Measurements from ENCODE around the gene RALGAPA1.
"Not testable (repeated sequence)": the region's sequence is repeated elsewhere in the genome, so short reads cannot be mapped to it uniquely, and the experiment has no call there.

Gene RALGAPA1

DNA sequence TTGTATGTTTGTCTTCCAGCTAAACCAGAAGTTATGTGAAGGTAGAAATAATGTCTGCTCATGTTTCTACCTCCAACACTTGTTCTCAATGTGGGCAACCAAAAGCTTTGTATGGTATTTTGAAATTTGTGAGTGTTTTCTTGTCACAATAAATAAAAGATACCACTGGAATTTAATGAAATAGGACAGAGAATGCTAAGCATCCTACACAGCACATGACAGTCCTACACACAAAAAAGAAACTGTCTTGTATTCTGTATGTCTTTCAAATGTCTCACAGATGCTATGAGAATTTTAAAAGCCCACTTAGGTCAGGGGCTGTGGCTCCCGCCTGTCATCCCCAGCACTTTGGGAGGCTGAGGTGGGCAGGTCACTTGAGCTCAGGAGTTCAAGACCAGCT is 68.9 kb downstream of the RALGAPA1 start:
- Histone ChIP-seq H3K9me3 (ENCODE audit: insufficient read depth, low read depth, low read length) (no peaks in the 10 kb centered on the region), H3K4me3 (ENCODE audit: low read depth, low read length) (no peak overlapping the region), H4K8ac (ENCODE audit: low read depth, low read length) (no peak overlapping the region), H3K36me3 (ENCODE audit: control insufficient read depth in 1 of 2, insufficient read depth in 2 of 2, low read length in 2 of 2) (peaks cover 0 to 4% of the 10 kb centered on the region in 2 experiments), H3K79me2 (ENCODE audit: control insufficient read depth, insufficient read depth, low read length, poor library complexity) (no peaks in the 10 kb centered on the region), H2AFZ (ENCODE audit: insufficient read depth, low read length, poor library complexity) (no peak overlapping the region), H3K4ac (ENCODE audit: low read depth, low read length) (no peak overlapping the region), H3K79me1 (ENCODE audit: low read length) (no peaks in the 10 kb centered on the region), H4K12ac (ENCODE audit: low read depth, low read length) (no peak overlapping the region), H2BK5ac (ENCODE audit: low read depth, low read length, poor library complexity) (no peak overlapping the region), H2AK5ac (ENCODE audit: low read length) (no peak overlapping the region), H3K4me2 (ENCODE audit: low read length) (no peak overlapping the region), H4K91ac (ENCODE audit: low read depth, low read length) (no peak overlapping the region), H2BK120ac (ENCODE audit: insufficient read depth, low read length, poor library complexity) (no peak overlapping the region), H3K27me3 (ENCODE audit: insufficient read depth, low read length) (no peaks in the 10 kb centered on the region), H3K14ac (ENCODE audit: low read length) (no peak overlapping the region), H3K23ac (ENCODE audit: low read length) (no peak overlapping the region), H3K18ac (ENCODE audit: low read length) (no peak overlapping the region), H3K4me1 (ENCODE audit: control insufficient read depth in 1 of 2, insufficient read depth in 2 of 2, low read length in 2 of 2) (no peaks in the 10 kb centered on the region), H3K9ac (ENCODE audit: low read length) (no peak overlapping the region), H2BK12ac (ENCODE audit: low read length) (no peak overlapping the region), H3K27ac (ENCODE audit: low read depth, low read length) (no peak overlapping the region)
- no peak for DNase-seq
- WGBS (ENCODE audit: extremely low coverage, insufficient coverage, insufficient read length) = no CpG with 5 or more reads among the region's 1 CpG

DNA sequence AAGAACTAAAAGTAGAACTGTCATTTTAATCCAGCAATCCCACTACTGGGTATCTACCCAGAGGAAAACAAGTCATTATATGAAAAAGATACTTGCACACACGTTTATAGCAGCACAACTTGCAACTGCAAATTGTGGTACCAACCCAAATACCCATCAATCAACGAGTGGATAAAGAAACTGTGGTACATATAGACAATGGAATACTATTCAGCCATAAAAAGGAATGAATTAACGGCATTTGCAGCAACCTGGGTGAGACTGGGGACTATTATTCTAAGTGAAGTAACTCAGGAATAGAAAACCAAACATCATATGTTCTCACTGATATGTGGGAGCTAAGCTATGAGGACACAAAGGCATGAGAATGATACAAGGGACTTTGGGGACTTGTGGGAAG is 73.9 kb downstream of the RALGAPA1 start:
- not testable (repeated sequence) for H3K4ac ChIP-seq (ENCODE audit: low read depth, low read length); H2BK12ac ChIP-seq (ENCODE audit: low read length); H3K4me3 ChIP-seq (ENCODE audit: low read depth, low read length); H2BK5ac ChIP-seq (ENCODE audit: low read depth, low read length, poor library complexity); H4K12ac ChIP-seq (ENCODE audit: low read depth, low read length); DNase-seq; H3K18ac ChIP-seq (ENCODE audit: low read length); H3K4me2 ChIP-seq (ENCODE audit: low read length); H2BK120ac ChIP-seq (ENCODE audit: insufficient read depth, low read length, poor library complexity); H3K9ac ChIP-seq (ENCODE audit: low read length); H3K4me1 ChIP-seq (ENCODE audit: control insufficient read depth in 1 of 2, insufficient read depth in 2 of 2, low read length in 2 of 2); H2AK5ac ChIP-seq (ENCODE audit: low read length); H3K36me3 ChIP-seq (ENCODE audit: control insufficient read depth in 1 of 2, insufficient read depth in 2 of 2, low read length in 2 of 2); H4K8ac ChIP-seq (ENCODE audit: low read depth, low read length); H2AFZ ChIP-seq (ENCODE audit: insufficient read depth, low read length, poor library complexity); H3K27ac ChIP-seq (ENCODE audit: low read depth, low read length); H3K79me1 ChIP-seq (ENCODE audit: low read length); H3K14ac ChIP-seq (ENCODE audit: low read length); H3K79me2 ChIP-seq (ENCODE audit: control insufficient read depth, insufficient read depth, low read length, poor library complexity); H4K91ac ChIP-seq (ENCODE audit: low read depth, low read length); H3K23ac ChIP-seq (ENCODE audit: low read length); H3K9me3 ChIP-seq (ENCODE audit: insufficient read depth, low read depth, low read length); H3K27me3 ChIP-seq (ENCODE audit: insufficient read depth, low read length)
- no CpG with 5 or more reads among the region's 3 CpGs for WGBS (ENCODE audit: extremely low coverage, insufficient coverage, insufficient read length)

DNA sequence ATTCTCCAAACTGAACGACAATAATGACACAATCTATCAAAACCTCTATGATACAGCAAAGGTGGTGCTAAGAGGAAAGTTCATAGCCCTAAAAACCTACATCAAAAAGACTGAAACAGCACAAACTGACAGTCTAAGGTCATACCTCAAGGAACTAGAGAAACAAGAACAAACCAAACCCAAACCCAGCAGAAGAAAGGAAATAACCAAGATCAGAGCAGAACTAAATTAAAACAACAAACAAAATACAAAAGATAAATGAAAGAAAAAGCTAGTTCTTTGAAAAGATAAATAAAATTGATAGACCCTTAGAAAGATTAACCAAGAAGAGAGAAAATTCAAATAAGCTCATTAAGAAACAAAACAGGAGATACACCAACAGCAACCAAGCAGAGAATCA is 75.6 kb downstream of the RALGAPA1 start:
- H2AFZ ChIP-seq (ENCODE audit: insufficient read depth, low read length, poor library complexity); H3K9me3 ChIP-seq (ENCODE audit: insufficient read depth, low read depth, low read length); H2BK5ac ChIP-seq (ENCODE audit: low read depth, low read length, poor library complexity); H2BK120ac ChIP-seq (ENCODE audit: insufficient read depth, low read length, poor library complexity); H3K18ac ChIP-seq (ENCODE audit: low read length); H3K23ac ChIP-seq (ENCODE audit: low read length); H3K4me2 ChIP-seq (ENCODE audit: low read length); DNase-seq; H3K4me3 ChIP-seq (ENCODE audit: low read depth, low read length); H3K4me1 ChIP-seq (ENCODE audit: control insufficient read depth in 1 of 2, insufficient read depth in 2 of 2, low read length in 2 of 2); H4K91ac ChIP-seq (ENCODE audit: low read depth, low read length); H3K27ac ChIP-seq (ENCODE audit: low read depth, low read length); H3K36me3 ChIP-seq (ENCODE audit: control insufficient read depth in 1 of 2, insufficient read depth in 2 of 2, low read length in 2 of 2); H3K79me2 ChIP-seq (ENCODE audit: control insufficient read depth, insufficient read depth, low read length, poor library complexity); H3K79me1 ChIP-seq (ENCODE audit: low read length); H4K8ac ChIP-seq (ENCODE audit: low read depth, low read length); H3K14ac ChIP-seq (ENCODE audit: low read length); H3K9ac ChIP-seq (ENCODE audit: low read length); H3K4ac ChIP-seq (ENCODE audit: low read depth, low read length); H4K12ac ChIP-seq (ENCODE audit: low read depth, low read length); H3K27me3 ChIP-seq (ENCODE audit: insufficient read depth, low read length); H2AK5ac ChIP-seq (ENCODE audit: low read length); H2BK12ac ChIP-seq (ENCODE audit: low read length): not testable (repeated sequence)
- no CpG with 5 or more reads among the region's 1 CpG for WGBS (ENCODE audit: extremely low coverage, insufficient coverage, insufficient read length)

DNA sequence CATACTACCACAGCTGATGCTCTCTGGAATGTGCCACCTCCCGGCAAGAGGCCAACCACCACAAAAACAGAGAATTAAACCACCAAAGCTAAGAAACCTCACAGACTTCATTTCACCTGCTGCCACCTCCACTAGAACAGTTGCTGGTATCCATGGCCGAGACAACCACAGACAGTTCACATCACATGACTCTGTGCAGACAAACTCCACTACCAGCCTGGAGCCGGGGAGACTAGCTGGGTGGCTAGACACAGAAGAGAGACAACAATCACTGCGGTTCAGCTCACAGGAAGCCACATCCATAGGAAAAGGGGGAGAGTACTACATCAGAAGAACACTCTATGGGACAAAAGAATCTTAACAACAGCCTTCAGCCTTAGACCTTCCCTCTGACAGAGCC is 78.2 kb downstream of the RALGAPA1 start:
- Histone ChIP-seq H3K27me3 (ENCODE audit: insufficient read depth, low read length) (no peaks in the 10 kb centered on the region), H3K4ac (ENCODE audit: low read depth, low read length) (no peak overlapping the region), H3K27ac (ENCODE audit: low read depth, low read length) (no peak overlapping the region), H4K8ac (ENCODE audit: low read depth, low read length) (no peak overlapping the region), H3K9me3 (ENCODE audit: insufficient read depth, low read depth, low read length) (no peaks in the 10 kb centered on the region), H3K79me2 (ENCODE audit: control insufficient read depth, insufficient read depth, low read length, poor library complexity) (no peaks in the 10 kb centered on the region), H3K4me1 (ENCODE audit: control insufficient read depth in 1 of 2, insufficient read depth in 2 of 2, low read length in 2 of 2) (no peaks in the 10 kb centered on the region), H3K14ac (ENCODE audit: low read length) (no peak overlapping the region), H3K23ac (ENCODE audit: low read length) (no peak overlapping the region), H2BK120ac (ENCODE audit: insufficient read depth, low read length, poor library complexity) (no peak overlapping the region), H2BK5ac (ENCODE audit: low read depth, low read length, poor library complexity) (no peak overlapping the region), H3K4me2 (ENCODE audit: low read length) (no peak overlapping the region), H2AK5ac (ENCODE audit: low read length) (no peak overlapping the region), H2AFZ (ENCODE audit: insufficient read depth, low read length, poor library complexity) (no peak overlapping the region), H3K36me3 (ENCODE audit: control insufficient read depth in 1 of 2, insufficient read depth in 2 of 2, low read length in 2 of 2) (no peaks in the 10 kb centered on the region), H3K18ac (ENCODE audit: low read length) (no peak overlapping the region), H4K91ac (ENCODE audit: low read depth, low read length) (no peak overlapping the region), H2BK12ac (ENCODE audit: low read length) (no peak overlapping the region), H4K12ac (ENCODE audit: low read depth, low read length) (no peak overlapping the region), H3K4me3 (ENCODE audit: low read depth, low read length) (no peak overlapping the region), H3K9ac (ENCODE audit: low read length) (no peak overlapping the region), H3K79me1 (ENCODE audit: low read length) (no peaks in the 10 kb centered on the region)
- no CpG with 5 or more reads among the region's 4 CpGs for WGBS (ENCODE audit: extremely low coverage, insufficient coverage, insufficient read length)
- no peak for DNase-seq

All from trophoblast cell (in vitro differentiated cells and primary cell).